Hippocampal formation (tissue), 2 donors: ENCODE results near the gene CNOT6L.
A peak's percentile ranks its signal among the peaks of the same experiment; 100 is the strongest.
"Not testable (repeated sequence)": the region's sequence is repeated elsewhere in the genome, so short reads cannot be mapped to it uniquely, and the experiment has no call there.

ENCODE experiments used
- DNase-seq, 2 donors: peaks; one replicate each; lab custom pipeline; 2025; lab: John Stamatoyannopoulos, UW

The CNOT6L gene

DNA sequence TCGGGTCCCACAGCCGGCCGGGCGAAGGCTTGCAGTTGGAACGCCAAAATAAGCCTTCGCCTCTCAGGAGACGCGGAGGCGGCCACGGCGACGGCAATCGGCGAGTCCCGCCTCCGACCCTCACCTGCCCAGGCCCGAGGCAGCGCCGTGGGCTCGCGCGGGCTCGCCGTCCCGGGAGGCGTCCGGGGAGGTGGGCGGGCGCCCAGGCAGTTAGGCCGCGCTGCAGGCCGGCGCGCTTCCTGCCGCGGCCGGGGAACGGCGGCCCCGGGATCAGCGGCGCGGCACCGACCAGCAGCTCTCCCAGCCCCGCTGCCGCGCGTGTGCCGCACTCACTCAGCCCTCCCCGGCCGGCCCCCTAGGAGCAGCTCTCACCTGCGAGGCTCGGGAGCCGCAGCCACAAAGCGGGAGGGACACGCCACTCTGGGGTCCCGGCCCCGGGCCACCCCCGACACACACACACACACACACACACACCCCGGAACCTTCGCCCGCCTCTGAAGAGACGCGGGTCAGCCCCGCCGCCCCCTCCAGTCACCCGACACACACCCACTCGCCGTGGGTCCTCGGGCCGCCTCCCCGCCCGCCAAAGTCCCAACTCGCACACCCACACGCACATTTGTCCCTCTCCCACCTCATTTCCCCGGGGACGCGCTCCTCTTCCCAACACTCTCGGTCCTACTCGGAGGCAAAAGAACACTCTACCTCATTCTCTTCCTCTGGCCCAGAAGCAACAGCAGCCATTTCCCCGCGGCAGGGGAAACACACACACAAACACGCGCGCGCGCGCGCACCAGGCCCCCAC is at the start of gene CNOT6L:
Gene CNOT6L, minus strand, starts transcription at position 767 of the 802 bp plus-strand sequence. Its CDS starts 60 bp downstream, at position 707.
- DNase-seq: peak; percentile 40 to 65

DNA sequence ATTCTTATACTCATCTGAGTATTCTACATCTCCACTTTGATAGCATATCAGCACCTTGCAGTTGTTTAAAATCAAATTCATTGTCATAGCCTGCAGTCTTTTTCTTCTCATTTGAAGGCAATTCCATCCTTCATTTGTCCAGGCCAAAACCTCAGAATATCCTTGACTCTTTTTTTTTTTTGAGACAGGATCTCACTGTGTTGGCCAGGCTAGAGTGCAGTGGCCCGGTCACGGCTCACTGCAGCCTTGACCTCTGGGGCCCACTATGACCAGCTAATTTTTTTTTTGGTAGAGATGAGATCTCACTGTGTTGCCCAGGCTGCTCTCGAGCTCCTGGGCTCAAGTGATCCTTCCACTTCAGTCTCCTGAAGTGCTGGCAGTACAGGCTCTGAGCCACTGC is 46.1 kb upstream of the CNOT6L start:
- no peak for DNase-seq

DNA sequence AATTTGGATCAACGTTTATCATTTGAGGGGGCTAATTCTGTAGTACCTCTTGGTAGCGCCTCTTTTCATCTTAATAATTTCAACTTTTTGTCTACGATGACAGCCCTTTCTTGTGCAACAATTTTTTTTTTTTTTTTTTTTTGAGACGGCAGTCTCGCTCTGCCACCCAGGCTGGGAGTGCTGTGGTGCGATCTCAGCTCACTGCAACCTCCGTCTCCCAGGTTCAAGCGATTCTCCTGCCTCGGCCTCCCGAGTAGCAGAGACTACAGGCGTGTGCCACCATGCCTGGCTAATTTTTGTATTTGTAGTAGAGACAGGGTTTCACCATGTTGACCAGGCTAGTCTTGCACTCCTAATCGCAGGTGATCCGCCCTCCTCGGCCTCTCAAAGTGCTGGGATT is 44.2 kb upstream of the CNOT6L start:
- DNase-seq: not testable (repeated sequence)

DNA sequence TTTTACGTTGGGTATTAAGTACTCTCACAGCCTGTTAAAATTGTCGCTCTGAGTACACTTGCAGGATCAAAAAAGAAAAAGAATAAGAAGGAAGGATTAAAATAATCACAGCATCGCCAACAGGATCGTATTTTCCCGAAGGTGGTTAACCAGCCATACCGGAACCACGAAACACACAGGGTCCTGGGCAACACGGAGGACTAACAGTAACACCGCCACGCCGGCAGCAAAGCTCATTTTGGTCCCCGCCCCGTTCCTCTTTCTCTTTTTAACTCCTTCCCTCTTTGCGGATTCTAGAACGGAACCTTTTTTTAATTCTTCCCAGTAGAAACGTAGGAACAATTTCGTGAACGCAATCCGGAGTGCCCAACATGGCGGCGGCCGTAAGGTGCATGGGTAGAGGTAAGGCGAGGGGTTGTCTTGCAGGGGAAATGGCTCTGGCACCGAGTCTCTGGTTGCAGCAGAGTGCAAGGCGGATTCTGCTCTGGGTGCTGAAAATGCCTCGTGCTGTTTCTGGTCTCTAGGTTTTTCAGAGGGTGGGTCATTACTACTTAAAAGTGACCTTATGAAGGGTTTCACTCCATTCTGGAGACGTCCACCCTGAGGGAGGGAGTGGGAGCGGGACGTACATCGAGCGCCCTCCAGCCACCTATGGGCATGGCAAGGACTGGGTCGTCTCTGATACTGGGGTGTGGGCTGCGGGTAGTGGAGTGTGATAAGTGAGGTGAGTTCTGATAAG is 43.5 kb upstream of the CNOT6L start, which contains the start of gene MRPL1:
Gene MRPL1, plus strand, starts transcription at position 353 of the 739 bp plus-strand sequence. Its CDS starts 19 bp downstream, at position 372.
- DNase-seq: peak; percentile 80 to 98

DNA sequence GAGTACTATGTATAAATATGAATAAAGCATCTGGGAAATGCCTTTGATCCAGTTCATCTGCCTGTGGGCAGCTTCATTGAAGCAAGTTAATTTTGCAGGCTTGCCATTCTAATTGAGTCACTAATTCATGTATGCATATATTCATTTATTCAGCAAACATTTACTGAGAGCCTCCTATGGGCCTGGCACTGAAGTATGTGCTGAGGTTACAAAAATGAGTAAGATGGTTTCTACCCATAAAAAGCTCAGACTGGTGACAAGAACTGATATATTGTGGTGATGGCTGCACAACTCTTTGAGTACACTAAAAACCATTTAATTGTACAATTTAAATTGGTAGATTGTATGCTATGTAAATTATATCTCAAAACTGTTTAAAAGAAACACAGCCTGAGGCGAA is 42.3 kb upstream of the CNOT6L start:
- DNase-seq: no peak

DNA sequence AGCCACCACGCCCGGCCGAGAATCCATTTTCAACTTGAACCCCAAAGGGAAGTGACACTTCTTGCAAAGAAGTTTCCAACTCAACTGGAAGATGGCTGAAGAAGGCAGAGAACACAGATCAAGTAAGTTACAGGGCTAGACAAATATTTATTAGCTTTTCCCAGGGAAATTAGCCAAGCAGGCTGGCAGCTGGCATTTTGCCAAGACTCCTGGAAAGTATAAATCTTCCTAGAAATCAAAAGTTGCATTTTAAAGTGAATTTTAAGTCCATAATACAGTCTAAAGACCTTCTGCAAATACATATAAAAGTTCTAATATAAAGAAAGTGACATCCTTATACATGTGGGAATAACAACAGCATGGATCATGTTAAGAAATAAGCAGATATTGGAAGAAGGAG is 40.1 kb upstream of the CNOT6L start:
- DNase-seq: no peak

DNA sequence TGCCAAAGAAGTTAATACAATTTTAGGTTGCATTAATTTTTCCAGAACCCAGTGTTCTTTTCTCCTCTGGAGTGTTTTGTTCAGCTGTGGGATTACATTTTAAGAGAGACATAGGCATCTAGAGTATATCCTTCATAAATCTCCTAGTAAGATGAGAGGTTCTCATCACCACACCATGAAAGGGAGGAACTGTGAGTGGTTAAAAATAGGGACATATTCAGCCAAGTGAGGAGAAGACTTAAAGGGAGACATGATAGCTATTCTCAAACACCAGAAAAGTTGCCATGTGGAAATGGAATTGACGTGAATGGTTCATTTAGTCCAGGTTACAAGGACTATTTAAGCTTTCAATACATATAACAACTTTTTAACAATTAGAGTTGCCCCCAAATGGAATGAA is 37.0 kb upstream of the CNOT6L start:
- DNase-seq: no peak

DNA sequence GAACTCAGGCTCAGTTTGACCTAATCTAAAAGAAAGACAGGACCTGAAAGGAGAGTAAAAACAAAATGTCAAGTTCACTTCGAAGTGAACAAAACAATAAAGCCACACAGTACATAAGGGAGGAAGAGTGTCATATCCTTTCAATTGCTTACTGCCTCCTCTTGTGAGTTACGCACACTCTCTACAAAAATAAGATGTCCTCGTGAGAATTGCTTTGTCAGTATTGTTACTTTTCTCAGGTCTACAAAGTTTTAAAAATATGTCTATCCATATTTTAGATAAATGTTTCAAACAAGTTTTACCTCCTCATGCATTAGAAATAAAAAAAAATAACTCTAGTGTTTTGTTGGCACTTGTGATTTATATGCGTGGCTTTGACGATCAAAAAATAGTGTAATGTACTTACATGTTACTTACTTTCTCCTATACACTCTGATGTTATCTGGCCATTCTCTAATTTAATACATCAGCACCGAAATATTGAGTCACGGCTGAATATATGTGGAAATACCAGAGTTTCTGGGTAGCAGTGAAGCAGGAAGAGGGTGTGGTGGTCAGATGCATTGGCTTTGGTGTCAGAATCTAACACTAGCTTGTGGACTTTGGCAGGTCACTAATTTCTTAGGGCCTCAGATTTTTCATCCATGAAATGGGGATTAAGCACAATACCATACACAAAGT is 35.4 kb upstream of the CNOT6L start:
- no peak for DNase-seq

DNA sequence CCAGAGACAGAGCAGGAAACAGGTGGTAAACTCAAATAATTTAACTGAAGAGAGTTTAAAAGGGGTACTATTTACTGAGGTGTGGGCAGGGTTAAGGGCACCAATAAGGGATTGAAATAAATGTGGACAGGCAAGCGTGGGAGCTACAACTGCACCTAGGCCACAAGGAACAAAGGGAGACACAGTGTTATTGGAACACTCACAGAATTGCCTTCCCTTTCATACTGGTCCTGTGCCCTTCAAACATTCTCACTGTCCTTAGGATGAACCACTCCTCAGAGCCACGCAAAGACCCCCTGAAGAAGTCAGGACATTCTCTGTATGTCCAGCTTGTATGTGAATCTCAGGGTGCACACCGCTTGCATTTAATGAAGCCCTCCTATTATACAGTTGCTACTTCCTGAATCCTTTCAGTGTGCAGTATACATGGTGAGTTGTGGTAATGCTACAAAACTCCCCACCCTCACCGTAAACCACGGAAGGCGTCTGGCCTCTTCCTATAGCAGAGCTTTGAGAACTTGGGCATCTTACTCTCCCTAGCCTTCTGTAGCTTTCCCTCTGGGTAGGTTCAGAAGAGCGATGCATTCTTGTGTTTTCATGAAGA is 33.8 kb upstream of the CNOT6L start:
- no peak for DNase-seq

DNA sequence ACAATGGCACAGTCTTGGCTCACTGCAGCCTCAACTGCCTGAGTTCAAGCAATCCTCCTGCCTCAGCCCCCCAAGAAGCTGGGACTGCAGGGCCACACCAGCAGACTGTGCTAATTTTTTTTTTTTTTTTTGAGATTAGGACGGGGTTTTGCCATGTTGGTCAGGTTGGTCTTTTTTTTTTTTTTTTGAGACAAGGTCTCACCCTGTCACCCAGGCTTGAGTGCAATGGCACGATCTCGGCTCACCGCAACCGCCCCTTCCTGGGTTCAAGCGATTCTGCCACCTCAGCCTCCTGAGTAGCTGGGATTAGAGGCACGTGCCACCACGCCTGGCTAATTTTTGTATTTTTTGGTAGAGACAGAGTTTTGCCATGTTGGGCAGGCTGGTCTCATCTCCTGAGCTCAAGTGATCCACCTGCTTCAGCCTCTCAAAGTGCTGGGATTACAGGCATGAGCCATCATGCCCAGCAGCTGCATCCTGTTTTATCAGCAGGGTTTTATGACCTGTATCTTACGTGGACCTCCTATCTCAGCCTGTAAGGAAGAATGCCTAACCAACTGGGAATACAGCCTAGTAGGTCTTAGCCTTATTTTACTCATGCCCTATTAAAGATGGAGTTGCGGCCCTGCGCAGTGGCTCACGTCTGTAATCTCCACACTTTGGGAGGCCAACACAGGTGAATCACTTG is 30.3 kb upstream of the CNOT6L start:
- DNase-seq: no peak

DNA sequence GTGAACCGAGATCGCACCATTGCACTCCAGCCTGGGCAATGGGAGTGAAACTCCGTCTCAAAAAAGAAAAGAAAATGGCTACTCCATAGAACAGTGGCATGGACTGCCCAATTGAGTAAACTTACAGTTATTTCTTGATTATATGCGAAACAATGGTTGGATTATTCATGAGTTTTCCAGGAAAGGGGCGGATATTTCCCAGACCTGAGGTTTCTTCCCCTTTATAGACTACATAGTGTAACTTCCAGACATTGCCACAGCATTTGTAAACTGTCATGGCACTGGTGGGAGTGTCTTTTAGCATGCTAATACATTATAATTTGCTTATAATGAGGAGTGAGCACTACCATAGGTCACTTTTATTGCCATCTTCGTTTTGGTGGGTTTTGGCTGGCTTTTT is 29.3 kb upstream of the CNOT6L start:
- DNase-seq: no peak

DNA sequence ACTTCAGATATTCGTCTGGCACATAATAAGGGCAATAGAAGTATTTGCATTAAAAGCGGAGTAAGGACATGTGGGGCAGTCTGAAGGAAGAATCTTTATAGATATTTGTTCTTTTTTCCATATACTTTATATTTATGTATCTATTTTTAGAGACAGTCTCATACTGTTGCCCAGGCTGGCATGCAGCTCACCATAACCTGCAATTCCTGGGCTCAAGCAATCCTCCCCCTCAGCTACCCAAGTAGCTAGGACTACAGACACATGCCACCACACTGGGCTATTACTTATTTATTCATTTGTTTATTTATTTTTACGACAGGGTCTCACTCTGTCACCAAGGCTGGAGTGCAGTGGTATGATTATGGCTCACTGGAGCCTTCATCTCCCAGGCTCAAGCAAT is 26.8 kb upstream of the CNOT6L start:
- no peak for DNase-seq

DNA sequence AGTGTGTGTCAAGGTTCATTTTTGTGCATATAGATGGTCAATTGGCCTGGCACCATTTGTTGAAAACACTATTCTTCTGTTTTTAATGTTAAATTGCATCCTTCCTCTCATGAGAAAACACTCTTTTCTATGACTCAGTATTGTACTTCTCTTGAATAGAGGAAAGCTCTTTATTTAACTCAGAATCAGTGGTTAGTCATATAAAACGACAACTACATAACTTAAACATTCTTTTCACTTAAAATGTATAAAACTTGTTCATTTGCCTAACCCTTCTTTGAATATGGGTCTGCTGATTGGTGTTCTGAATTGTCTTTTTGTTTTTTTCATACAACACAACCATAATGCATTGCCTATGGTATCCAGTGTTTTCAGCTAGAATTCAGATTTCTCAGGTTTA is 26.2 kb upstream of the CNOT6L start:
- no peak for DNase-seq

DNA sequence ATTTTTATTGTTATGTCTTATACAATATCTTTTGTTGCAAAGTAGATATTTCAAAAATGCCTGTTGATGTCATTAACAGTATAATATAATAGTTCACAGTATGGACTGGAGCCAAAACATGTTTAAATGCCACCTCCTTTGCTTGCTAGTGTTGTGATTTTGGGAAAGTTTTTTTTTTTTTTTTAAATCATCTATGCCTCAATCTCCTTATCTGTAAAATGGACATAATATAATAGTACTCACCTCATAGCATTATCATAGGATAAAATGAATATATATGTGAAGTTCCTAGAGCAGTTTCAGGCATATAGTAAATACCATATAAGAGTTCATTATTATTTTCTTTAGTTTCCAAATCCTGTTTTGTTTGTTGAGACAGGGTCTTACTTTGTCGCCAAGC is 25.2 kb upstream of the CNOT6L start:
- DNase-seq: no peak

DNA sequence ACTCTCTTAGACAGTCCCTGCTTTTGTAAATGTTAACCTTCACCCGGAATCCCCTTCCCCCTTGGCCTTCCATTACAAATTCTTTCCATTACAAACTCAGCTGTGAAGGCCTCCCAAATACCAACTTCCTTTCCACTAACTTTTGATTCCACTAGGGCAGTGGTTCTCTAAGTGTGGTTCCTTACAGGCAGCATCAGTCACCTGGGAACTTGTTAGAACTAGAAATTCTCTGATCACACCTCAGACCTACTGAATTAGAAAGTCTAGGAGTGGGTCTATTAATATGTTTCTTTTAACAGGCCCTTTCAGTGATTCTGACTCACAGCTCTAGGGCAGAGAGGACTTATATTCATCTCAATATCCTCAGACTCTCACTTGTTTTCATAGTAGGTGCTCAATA is 24.5 kb upstream of the CNOT6L start:
- DNase-seq: no peak

DNA sequence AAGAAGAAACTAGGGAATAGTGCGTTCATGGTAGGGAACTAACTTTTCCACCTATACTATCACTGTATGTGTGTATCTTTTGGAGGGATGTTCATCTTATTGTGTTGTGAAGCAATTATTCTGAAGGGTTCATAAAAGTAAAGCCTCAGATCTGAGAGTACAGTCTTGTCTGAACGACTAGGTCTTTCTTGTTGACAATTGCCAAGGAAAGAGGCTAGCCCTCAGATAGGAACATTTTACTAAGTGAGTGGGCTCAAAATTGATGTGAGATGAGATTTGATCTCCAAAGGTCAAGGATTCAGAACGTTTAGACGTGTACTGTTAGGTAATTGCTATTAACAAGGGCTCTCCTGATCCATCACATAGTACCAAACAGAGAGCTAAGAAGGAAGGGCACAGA is 15.2 kb upstream of the CNOT6L start:
- DNase-seq: no peak

DNA sequence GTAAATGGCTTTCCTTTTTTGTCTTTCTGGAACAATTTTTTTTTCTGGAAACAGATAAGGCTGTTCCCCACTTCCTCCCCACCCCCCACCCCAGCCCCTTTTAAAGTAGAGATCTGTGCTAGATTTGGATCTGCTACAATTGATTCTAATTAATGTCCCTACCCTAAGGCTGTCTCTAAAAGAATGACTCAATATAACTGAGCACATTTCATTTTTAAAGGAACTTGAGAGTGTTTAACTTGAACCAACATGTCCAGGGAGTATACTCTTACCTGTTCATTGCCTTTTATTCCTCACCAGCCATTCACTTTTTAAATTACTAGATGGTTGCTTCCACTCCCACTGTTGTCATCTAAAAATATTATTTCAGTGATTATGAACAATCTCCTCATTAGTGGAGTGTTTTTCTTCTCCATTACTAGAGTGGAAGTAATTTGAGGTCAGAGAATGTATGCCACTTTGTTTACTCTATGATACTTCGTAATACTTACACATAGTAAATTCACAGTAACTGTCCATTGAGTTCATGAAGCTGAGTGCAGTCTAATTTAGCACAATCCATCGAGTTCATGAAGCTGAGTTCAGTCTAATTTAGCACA is 14.1 kb upstream of the CNOT6L start:
- DNase-seq: no peak

DNA sequence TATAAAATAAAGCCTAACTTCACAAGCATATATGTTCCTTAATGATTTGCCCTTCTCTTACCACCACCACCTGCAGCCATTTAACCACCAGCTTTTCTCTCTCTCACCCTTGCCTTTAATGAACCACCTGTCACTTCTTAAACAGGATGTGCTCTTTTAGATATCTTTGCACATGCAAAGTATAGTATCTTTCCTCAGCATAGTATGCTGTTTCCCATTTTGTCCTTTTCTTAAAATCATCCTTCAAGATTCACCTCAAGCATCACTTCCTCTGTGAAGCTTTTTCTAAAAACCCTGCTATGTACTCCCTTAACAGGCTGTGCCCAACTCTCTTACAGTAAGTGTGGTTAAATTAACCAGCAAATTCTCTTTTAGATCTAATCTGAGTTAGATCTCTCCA is 8.2 kb upstream of the CNOT6L start:
- DNase-seq: no peak

DNA sequence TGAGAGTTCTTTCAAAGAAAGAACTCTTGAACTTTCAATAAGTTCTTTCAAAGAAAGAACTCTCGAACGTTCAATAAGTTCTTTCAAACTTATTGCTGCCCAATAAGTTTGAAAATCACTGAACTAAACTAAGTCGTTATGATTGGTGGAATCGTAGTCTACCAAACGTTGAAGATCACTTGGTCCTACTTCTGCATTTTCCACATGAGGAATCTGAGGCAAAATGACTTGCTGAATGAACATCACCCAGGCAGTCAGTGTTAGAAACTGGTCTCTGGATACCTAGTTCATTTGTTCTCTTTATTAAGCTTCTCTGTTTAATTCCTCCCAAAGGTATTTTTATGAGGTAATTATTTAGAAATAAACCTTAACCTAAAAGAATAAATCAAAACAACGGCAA is 7.1 kb upstream of the CNOT6L start:
- DNase-seq: no peak

DNA sequence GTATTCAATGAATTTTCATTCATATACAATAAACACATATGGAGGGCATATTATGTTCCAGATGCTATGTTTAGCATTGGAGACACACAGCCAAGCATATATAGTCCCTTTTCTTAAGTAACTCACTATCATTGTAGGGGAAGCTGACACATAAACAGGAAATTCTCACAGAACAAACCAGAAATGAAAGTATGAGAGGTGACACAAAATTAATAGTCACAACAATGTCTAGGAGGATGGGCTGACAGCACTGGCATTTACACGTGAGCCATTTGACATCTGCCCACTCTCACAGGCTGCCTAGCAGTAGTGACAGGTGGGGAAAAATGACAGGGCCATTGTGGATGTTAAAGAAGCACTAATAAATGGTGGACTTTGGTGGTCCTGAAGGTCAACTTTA is 2.6 kb upstream of the CNOT6L start:
- no peak for DNase-seq
